Mesothelial cell of epicardium (in vitro differentiated cells): ENCODE measurements around the gene EPN2. TPM values are rescaled to one million over a fixed set of nuclear protein-coding genes. Genes with fewer than 3 reads are reported as not detected.

ENCODE experiments used
- DNase-seq, 2 experiments: peaks; one replicate each; pipeline ENCODE4 v3.0.0; 2021; ENCODE audit warnings: low spot score in 2 of 2; ENCODE audit not compliant: unreplicated experiment in 2 of 2
- H3K27ac Mint-ChIP-seq: 2 replicates; pipeline ENCODE4 v1.8.0; 2021; ENCODE audit warnings: mixed read lengths
- H3K27me3 Mint-ChIP-seq: 2 replicates; pipeline ENCODE4 v1.8.0; 2021; ENCODE audit warnings: low read depth, mixed read lengths
- H3K36me3 Mint-ChIP-seq: 2 replicates; pipeline ENCODE4 v1.8.0; 2021; ENCODE audit warnings: mixed read lengths
- H3K4me1 Mint-ChIP-seq: 2 replicates; pipeline ENCODE4 v1.8.0; 2021; ENCODE audit warnings: mixed read lengths
- H3K4me3 Mint-ChIP-seq: 2 replicates; pipeline ENCODE4 v1.8.0; 2021; ENCODE audit warnings: mild to moderate bottlenecking, moderate library complexity, mixed read lengths
- H3K9me3 Mint-ChIP-seq: 2 replicates; pipeline ENCODE4 v1.8.0; 2021; ENCODE audit warnings: mixed read lengths
- total RNA-seq: library from RNA; stranded (reverse); gene quantifications from 3 replicates; pipeline ENCODE4 v1.2.1, GENCODE V29; 2021
- TF ChIP-seq, protein P1 (sequence below): fragments of 200-600 bp; sonication (generic); IDR thresholded peaks from one replicate; pipeline ENCODE4 v1.5.0; 2021; ENCODE audit warnings: antibody characterized with exemption; ENCODE audit not compliant: unreplicated experiment

The EPN2 gene
- total RNA-seq, 1 donor from 2014 or later = 70.2 TPM

DNA sequence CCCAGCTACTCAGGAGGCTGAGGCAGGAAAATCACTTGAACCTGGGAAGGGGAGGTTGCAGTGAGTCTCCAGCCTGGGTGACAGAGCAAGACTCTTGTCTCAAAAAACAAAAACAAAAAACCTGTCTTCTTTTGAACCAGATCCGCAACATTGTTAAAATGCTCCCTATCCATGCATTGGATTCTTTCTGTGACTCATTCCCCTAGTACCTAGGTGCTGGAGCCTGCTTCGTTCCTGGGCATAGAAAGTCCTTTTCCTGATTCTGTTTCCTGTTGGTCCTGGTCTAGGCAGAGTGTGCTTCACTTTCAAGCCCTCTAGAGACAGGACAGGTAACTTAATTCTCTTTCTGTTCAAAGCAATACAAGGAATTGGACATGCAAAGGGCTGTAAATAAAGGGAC, 5.2 kb downstream of the EPN2 start:
- TF ChIP-seq, protein P1, sequence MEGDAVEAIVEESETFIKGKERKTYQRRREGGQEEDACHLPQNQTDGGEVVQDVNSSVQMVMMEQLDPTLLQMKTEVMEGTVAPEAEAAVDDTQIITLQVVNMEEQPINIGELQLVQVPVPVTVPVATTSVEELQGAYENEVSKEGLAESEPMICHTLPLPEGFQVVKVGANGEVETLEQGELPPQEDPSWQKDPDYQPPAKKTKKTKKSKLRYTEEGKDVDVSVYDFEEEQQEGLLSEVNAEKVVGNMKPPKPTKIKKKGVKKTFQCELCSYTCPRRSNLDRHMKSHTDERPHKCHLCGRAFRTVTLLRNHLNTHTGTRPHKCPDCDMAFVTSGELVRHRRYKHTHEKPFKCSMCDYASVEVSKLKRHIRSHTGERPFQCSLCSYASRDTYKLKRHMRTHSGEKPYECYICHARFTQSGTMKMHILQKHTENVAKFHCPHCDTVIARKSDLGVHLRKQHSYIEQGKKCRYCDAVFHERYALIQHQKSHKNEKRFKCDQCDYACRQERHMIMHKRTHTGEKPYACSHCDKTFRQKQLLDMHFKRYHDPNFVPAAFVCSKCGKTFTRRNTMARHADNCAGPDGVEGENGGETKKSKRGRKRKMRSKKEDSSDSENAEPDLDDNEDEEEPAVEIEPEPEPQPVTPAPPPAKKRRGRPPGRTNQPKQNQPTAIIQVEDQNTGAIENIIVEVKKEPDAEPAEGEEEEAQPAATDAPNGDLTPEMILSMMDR = no peak
- DNase-seq = no peak
- H3K9me3 Mint-ChIP-seq = no peaks in the 10 kb centered on the region
- no peaks in the 10 kb centered on the region for H3K27me3 Mint-ChIP-seq
- peak overlapping the region; percentile 94 for H3K27ac Mint-ChIP-seq
- peaks cover 27% of the 10 kb centered on the region for H3K4me1 Mint-ChIP-seq
- no peak overlapping the region for H3K4me3 Mint-ChIP-seq
- peaks cover 8% of the 10 kb centered on the region for H3K36me3 Mint-ChIP-seq

DNA sequence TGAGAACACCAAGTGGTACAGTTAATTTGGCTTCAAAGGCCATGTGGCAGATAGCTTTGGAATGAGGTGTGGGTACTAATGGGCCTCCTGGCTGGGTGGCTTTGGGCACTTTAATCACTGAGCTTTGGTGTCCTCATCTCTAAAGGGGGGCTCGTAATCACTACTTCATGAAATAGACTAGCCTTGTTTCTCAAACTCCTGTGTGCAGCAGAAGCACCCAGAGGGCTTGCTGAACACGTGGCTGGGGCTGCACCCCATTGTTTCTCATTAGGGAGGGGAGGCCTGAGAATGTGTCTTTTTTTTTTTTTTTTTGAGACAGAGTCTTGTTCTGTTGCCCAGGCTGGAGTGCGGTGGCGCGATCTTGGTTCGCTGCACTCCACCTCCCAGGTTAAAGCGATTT, 5.8 kb downstream of the EPN2 start:
- no peak for DNase-seq
- H3K4me3 Mint-ChIP-seq = no peak overlapping the region
- peaks cover 8% of the 10 kb centered on the region for H3K36me3 Mint-ChIP-seq
- H3K27me3 Mint-ChIP-seq = no peaks in the 10 kb centered on the region
- peak overlapping the region; percentile 94 for H3K27ac Mint-ChIP-seq
- no peaks in the 10 kb centered on the region for H3K9me3 Mint-ChIP-seq
- peaks cover 33% of the 10 kb centered on the region for H3K4me1 Mint-ChIP-seq
- TF ChIP-seq, protein P1 = no peak

- Mint-ChIP-seq H3K27me3 (no peaks in the 10 kb centered on the region), H3K9me3 (no peaks in the 10 kb centered on the region), H3K36me3 (peaks cover 8% of the 10 kb centered on the region), H3K27ac (no peak overlapping the region), H3K4me1 (peaks cover 35% of the 10 kb centered on the region), H3K4me3 (no peak overlapping the region)
- no peak for DNase-seq
- TF ChIP-seq, protein P1 = no peak
Measured at GRCh38 chr17:19243838-19244237, 6.7 kb downstream of the EPN2 start.

DNA sequence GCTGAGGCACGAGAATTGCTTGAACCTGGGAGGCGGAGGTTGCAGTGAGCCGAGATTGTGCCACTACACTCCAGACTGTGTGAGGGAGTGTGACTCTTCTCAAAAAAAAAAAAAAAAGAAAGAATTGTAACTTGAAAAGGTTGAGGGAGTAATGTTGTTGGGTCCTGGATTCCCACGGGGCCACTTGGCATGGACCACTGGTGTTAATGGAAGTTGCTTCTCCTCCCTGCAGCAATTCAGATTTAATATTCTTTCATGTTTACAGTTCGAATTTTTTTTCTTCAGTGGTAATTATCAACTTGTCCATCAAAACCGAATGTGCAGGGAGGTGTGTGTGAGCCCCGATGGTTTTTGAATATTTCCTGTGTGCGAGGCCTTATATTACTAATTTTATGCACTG, 7.2 kb downstream of the EPN2 start:
- peaks cover 8% of the 10 kb centered on the region for H3K36me3 Mint-ChIP-seq
- no peaks in the 10 kb centered on the region for H3K27me3 Mint-ChIP-seq
- TF ChIP-seq, protein P1 = no peak
- no peak for DNase-seq
- no peaks in the 10 kb centered on the region for H3K9me3 Mint-ChIP-seq
- peaks cover 38% of the 10 kb centered on the region for H3K4me1 Mint-ChIP-seq
- H3K4me3 Mint-ChIP-seq = no peak overlapping the region
- H3K27ac Mint-ChIP-seq = no peak overlapping the region

DNA sequence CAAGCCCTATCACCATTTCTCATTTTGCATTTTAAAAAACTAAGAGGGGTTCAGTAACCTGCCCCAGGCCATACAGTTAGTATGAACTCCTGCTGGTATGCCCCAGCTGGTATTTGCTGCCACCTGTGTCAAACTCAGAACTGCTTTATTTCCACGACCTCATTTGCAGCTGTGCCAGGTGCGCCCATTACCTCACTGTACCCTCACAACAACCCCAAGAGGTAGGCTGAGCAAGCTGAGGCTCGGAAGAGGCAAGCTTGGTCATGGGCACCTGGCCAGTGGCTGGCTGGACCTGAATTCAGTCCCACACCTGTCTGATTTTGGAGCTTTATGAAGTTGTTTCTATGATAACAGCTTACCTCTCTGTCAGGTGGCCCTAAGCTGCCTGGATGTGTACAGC, 7.6 kb downstream of the EPN2 start:
- H3K4me3 Mint-ChIP-seq = no peak overlapping the region
- TF ChIP-seq, protein P1 = no peak
- H3K27me3 Mint-ChIP-seq = no peaks in the 10 kb centered on the region
- H3K9me3 Mint-ChIP-seq = no peaks in the 10 kb centered on the region
- H3K36me3 Mint-ChIP-seq = peaks cover 4% of the 10 kb centered on the region
- peaks cover 34% of the 10 kb centered on the region for H3K4me1 Mint-ChIP-seq
- H3K27ac Mint-ChIP-seq = no peak overlapping the region
- no peak for DNase-seq

DNA sequence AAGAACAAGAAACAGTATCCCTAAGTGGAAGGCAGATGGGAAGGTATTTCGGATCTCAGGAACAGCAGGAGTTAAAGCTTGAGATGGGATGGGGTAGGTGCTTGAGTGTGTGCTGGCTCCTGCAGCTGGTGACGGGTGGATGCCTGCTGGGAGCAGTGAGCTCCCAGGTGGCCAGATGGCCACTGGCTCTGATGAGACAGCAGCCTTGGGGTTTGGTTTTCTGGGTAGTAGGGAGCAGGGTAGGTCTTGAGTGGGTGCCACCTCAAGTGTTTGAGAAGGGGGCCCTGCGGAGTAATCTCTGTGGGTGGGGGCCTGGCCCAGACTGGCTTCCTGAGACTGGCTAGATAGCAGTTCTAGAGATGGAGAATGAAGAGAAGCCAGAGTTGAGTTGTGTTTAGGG, 10.3 kb downstream of the EPN2 start:
- DNase-seq = no peak
- Mint-ChIP-seq H3K4me3 (no peak overlapping the region), H3K27ac (peak overlapping the region; percentile 75), H3K36me3 (no peaks in the 10 kb centered on the region), H3K27me3 (no peaks in the 10 kb centered on the region), H3K9me3 (no peaks in the 10 kb centered on the region), H3K4me1 (peaks cover 30% of the 10 kb centered on the region)
- TF ChIP-seq, protein P1 = no peak
